NB4 (cell line): ENCODE results near the gene HTR3B.
A peak's percentile ranks its signal among the peaks of the same experiment; 100 is the strongest.

Experiments used
- DNase-seq: peaks from one replicate; pipeline ENCODE4 v3.0.0; 2010; ENCODE audit warnings: low read depth
- H3K4me3 ChIP-seq: one replicate; pipeline ENCODE4 v1.5.1; 2011; ENCODE audit warnings: mild to moderate bottlenecking, low read depth, low read length, moderate library complexity
- CTCF ChIP-seq: IDR thresholded peaks from one replicate; pipeline ENCODE4 v1.5.1; 2012; ENCODE audit warnings: low read depth, low read length
- MYC ChIP-seq: IDR thresholded peaks from 2 replicates; pipeline ENCODE4 v1.6.1; 2011; ENCODE audit warnings: low read depth, low read length
- POLR2A ChIP-seq: IDR thresholded peaks from 2 replicates; pipeline ENCODE4 v1.6.1; 2011; ENCODE audit warnings: mild to moderate bottlenecking; ENCODE audit not compliant: insufficient read length; ENCODE audit errors: extremely low read depth
- TF ChIP-seq, protein P1 (sequence below): IDR thresholded peaks from 2 replicates; pipeline ENCODE4 v1.6.1; 2011; ENCODE audit warnings: low read depth, low read length

HTR3B gene

GRCh38 chr11:113880971-113881370 lies 23.6 kb upstream of the HTR3B start:
- TF ChIP-seq CTCF (no peak), MYC (no peak), POLR2A (no peak)
- TF ChIP-seq, protein P1, sequence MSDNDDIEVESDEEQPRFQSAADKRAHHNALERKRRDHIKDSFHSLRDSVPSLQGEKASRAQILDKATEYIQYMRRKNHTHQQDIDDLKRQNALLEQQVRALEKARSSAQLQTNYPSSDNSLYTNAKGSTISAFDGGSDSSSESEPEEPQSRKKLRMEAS, result no peak
- no peak for DNase-seq
- H3K4me3 ChIP-seq, result no peak overlapping the region

DNA sequence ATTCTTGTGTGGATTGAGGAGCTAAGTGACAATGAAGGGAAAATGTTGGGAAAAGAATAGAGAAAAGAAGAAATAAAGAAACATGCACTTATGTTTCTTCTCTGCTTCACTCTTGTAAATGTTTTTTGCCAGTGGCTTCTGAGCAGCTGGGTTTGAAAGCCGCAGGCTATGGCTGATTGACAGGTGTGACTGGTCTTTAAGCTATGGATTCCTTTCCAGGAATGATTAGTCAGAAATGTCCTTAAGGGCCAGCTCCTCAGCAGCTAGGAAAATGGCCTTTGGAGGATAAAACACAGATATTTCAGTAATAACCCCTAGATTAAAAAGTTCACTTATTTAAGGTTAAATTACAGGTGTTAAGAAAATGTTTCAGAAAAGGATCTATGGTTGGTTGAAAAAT lies 22.7 kb upstream of the HTR3B start:
- TF ChIP-seq MYC (no peak), POLR2A (no peak), CTCF (no peak)
- TF ChIP-seq, protein P1, result no peak
- no peak for DNase-seq
- H3K4me3 ChIP-seq, result no peak overlapping the region

DNA sequence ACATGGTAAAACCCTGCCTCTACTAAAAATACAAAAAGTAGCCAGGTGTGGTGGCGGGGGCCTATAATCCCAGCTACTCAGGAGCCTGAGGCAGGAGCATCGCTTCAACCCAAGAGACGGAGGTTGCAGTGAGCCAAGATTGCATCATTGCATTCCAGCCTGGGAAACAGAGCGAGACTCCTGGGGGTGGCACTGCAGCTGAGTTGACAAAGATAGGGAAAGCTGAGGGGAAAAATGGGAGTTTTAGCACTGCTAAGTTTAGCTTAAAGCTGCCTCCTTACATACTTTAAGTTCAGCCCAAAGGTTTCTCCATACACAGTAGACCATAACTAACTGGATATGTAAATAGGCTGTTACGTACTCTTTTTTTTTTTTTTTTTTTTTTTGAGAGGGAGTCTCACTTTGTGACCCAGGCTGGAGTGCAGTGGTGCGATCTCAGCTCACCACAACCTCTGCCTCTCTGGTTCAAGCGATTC lies 20.2 kb upstream of the HTR3B start:
- no peak for TF ChIP-seq POLR2A
- TF ChIP-seq, protein P1, result no peak
- H3K4me3 ChIP-seq, result no peak overlapping the region
- no peak for DNase-seq

DNA sequence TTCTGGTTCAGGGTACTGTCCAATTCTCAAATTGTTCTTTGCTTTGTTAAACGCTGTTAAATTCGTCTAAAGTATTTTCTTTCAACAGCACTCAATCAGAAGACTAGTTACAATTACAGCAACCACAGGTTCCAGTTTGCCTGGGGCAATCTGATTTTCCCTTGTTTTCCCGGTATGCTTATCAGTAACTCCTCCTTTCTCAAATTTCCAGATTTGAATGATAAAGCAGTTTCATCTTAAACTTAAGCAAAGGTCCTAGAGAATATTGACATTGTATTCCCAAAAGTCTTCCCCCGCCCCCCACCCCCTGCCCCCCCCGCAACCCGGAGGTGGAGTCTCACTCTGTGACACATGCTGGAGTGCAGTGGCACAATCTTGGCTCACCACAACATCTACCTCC lies 18.7 kb upstream of the HTR3B start:
- TF ChIP-seq CTCF (no peak), MYC (no peak), POLR2A (no peak)
- TF ChIP-seq, protein P1, result no peak
- DNase-seq, result no peak
- no peak overlapping the region for H3K4me3 ChIP-seq

- no peak overlapping the region for H3K4me3 ChIP-seq
- no peak for DNase-seq
- TF ChIP-seq CTCF (no peak), POLR2A (no peak), MYC (no peak)
- TF ChIP-seq, protein P1, result no peak
These were observed 15.7 kb upstream of the HTR3B start for GRCh38 chr11:113888848-113889247.

GRCh38 chr11:113894421-113894996 lies 10.1 kb upstream of the HTR3B start:
- TF ChIP-seq POLR2A, result no peak
- TF ChIP-seq CTCF, result no peak
- TF ChIP-seq, protein P1, result no peak
- no peak for TF ChIP-seq MYC
- no peak overlapping the region for H3K4me3 ChIP-seq
- DNase-seq, result peak; percentile 19
